Colonic mucosa (tissue), 4 donors: ENCODE measurements around the gene IFI27L2. TPM values are rescaled to one million over a fixed set of nuclear protein-coding genes. Genes with fewer than 3 reads are reported as not detected.

Source experiments
- DNase-seq: peaks from one replicate; pipeline ENCODE4 v3.0.0-alpha.2; 2020
- H3K27ac ChIP-seq: fragments of 200-600 bp; one replicate; pipeline ENCODE4 v1.8.0; 2021
- H3K27me3 ChIP-seq: fragments of 200-600 bp; one replicate; pipeline ENCODE4 v1.8.0; 2021
- H3K36me3 ChIP-seq: fragments of 200-600 bp; one replicate; pipeline ENCODE4 v1.8.0; 2021
- H3K4me1 ChIP-seq: fragments of 200-600 bp; one replicate; pipeline ENCODE4 v1.8.0; 2021; ENCODE audit warnings: mild to moderate bottlenecking
- H3K4me3 ChIP-seq: fragments of 200-600 bp; one replicate; pipeline ENCODE4 v1.8.0; 2021
- H3K9ac ChIP-seq, 2 donors: one replicate each; pipeline ENCODE4 v1.7.0; 2013; ENCODE audit warnings: control low read depth in 2 of 2, low read depth in 2 of 2, low read length in 2 of 2
- H3K9me3 ChIP-seq: fragments of 200-600 bp; one replicate; pipeline ENCODE4 v1.8.0; 2021
- intact Hi-C: fragments of 100-400 bp; cut with DNase I; formaldehyde crosslinking; loops from one replicate; pipeline ENCODE4 v1.14.1; 2022
- total RNA-seq, 2 donors: library from RNA; stranded (reverse); fragmentation: NEBNext Ultra II Directional in 1 of 2; extraction: Animal tissue kit (Norgen Biotek cat#: 25700) in 1 of 2; gene quantifications; one replicate each; pipeline ENCODE4 v1.2.1, GENCODE V29; 2021
- TF ChIP-seq, protein P1 (sequence below): fragments of 200-600 bp; IDR thresholded peaks from one replicate; pipeline ENCODE4 v1.8.0; 2022; ENCODE audit warnings: antibody characterized with exemption, mild to moderate bottlenecking
- donor health status: healthy.
- donor health status: DM: no; HTN: no; CAD: no.
- donor health status: DM: no; HTN: no; CAD: no.

IFI27L2 gene
- total RNA-seq, 2 donors from 2014 or later, result 27.6 to 51.4 TPM

GRCh38 chr14:94123868-94124267, 5.5 kb downstream of the IFI27L2 start:
- peak; percentile 3 for DNase-seq
- Histone ChIP-seq H3K9ac (no peak overlapping the region), H3K27me3 (no peaks in the 10 kb centered on the region), H3K9me3 (no peaks in the 10 kb centered on the region), H3K36me3 (no peaks in the 10 kb centered on the region), H3K4me3 (no peak overlapping the region), H3K4me1 (no peaks in the 10 kb centered on the region), H3K27ac (no peak overlapping the region)
- TF ChIP-seq, protein P1, sequence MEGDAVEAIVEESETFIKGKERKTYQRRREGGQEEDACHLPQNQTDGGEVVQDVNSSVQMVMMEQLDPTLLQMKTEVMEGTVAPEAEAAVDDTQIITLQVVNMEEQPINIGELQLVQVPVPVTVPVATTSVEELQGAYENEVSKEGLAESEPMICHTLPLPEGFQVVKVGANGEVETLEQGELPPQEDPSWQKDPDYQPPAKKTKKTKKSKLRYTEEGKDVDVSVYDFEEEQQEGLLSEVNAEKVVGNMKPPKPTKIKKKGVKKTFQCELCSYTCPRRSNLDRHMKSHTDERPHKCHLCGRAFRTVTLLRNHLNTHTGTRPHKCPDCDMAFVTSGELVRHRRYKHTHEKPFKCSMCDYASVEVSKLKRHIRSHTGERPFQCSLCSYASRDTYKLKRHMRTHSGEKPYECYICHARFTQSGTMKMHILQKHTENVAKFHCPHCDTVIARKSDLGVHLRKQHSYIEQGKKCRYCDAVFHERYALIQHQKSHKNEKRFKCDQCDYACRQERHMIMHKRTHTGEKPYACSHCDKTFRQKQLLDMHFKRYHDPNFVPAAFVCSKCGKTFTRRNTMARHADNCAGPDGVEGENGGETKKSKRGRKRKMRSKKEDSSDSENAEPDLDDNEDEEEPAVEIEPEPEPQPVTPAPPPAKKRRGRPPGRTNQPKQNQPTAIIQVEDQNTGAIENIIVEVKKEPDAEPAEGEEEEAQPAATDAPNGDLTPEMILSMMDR, result no peak
- intact Hi-C loops, result loop anchor here (10.0 kb wide), 1 partner anchor 179 kb away; no protein-coding TSS in a partner anchor

- H3K27ac ChIP-seq, result no peak overlapping the region
- peak; percentile 7 for DNase-seq
- no peak overlapping the region for H3K9ac ChIP-seq
- TF ChIP-seq, protein P1, result no peak
- intact Hi-C loops, result loop anchor here (10.0 kb wide), 1 partner anchor 178 kb away; no protein-coding TSS in a partner anchor
- no peaks in the 10 kb centered on the region for H3K9me3 ChIP-seq
- H3K4me1 ChIP-seq, result no peaks in the 10 kb centered on the region
- no peaks in the 10 kb centered on the region for H3K27me3 ChIP-seq
- no peak overlapping the region for H3K4me3 ChIP-seq
- no peaks in the 10 kb centered on the region for H3K36me3 ChIP-seq
Measured at GRCh38 chr14:94123296-94123695, 6.1 kb downstream of the IFI27L2 start.

- TF ChIP-seq, protein P1, result no peak
- Histone ChIP-seq H3K9me3 (no peaks in the 10 kb centered on the region), H3K4me1 (no peaks in the 10 kb centered on the region), H3K9ac (no peak overlapping the region), H3K27ac (no peak overlapping the region), H3K27me3 (no peaks in the 10 kb centered on the region), H3K36me3 (no peaks in the 10 kb centered on the region), H3K4me3 (no peak overlapping the region)
- intact Hi-C loops, result loop anchor here (10.0 kb wide), 1 partner anchor 178 kb away; no protein-coding TSS in a partner anchor
- peak; percentile 7 for DNase-seq
Measured at GRCh38 chr14:94122438-94122837, 7.0 kb downstream of the IFI27L2 start.

DNA sequence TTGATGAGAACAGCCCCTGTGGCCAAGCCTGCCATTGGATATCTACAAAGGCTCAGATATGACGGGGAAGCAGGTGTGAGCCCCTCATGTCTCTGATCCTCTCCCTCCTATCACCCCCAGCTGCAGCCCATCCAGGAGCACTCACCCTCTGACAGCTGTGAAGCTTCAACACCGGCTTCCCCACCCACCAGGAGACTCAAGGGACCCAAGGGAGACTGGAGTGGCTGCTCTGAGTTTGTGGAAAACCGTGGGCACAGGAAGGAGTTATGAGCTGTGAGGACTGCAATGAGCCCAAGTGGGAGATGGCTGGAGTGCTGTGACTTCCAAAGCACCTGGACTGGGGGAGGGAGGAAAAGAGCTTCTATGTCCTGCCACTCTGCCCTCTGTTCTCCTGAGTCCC, 7.9 kb downstream of the IFI27L2 start:
- no peak overlapping the region for H3K4me3 ChIP-seq
- intact Hi-C loops, result loop anchor here (10.0 kb wide), 1 partner anchor 177 kb away; no protein-coding TSS in a partner anchor
- DNase-seq, result no peak

GRCh38 chr14:94120667-94121340, 8.6 kb downstream of the IFI27L2 start:
- H3K27me3 ChIP-seq, result no peaks in the 10 kb centered on the region
- no peaks in the 10 kb centered on the region for H3K36me3 ChIP-seq
- DNase-seq, result no peak
- H3K4me1 ChIP-seq, result no peaks in the 10 kb centered on the region
- H3K4me3 ChIP-seq, result no peak overlapping the region
- no peak overlapping the region for H3K27ac ChIP-seq
- H3K9ac ChIP-seq, result no peak overlapping the region
- no peaks in the 10 kb centered on the region for H3K9me3 ChIP-seq
- TF ChIP-seq, protein P1, result no peak
- intact Hi-C loops, result loop anchor here (10.0 kb wide), 1 partner anchor 176 kb away; no protein-coding TSS in a partner anchor

More for the DNA sequence above, 7.9 kb downstream of the IFI27L2 start:
- no peaks in the 10 kb centered on the region for H3K27me3 ChIP-seq
- no peaks in the 10 kb centered on the region for H3K9me3 ChIP-seq
- H3K36me3 ChIP-seq, result no peaks in the 10 kb centered on the region
- no peak overlapping the region for H3K9ac ChIP-seq
- H3K27ac ChIP-seq, result no peak overlapping the region
- TF ChIP-seq, protein P1, result no peak
- H3K4me1 ChIP-seq, result no peaks in the 10 kb centered on the region
